ENCODE results near the gene TMEM119.
A peak's percentile ranks its signal among the peaks of the same experiment; 100 is the strongest.

Gene TMEM119

DNA sequence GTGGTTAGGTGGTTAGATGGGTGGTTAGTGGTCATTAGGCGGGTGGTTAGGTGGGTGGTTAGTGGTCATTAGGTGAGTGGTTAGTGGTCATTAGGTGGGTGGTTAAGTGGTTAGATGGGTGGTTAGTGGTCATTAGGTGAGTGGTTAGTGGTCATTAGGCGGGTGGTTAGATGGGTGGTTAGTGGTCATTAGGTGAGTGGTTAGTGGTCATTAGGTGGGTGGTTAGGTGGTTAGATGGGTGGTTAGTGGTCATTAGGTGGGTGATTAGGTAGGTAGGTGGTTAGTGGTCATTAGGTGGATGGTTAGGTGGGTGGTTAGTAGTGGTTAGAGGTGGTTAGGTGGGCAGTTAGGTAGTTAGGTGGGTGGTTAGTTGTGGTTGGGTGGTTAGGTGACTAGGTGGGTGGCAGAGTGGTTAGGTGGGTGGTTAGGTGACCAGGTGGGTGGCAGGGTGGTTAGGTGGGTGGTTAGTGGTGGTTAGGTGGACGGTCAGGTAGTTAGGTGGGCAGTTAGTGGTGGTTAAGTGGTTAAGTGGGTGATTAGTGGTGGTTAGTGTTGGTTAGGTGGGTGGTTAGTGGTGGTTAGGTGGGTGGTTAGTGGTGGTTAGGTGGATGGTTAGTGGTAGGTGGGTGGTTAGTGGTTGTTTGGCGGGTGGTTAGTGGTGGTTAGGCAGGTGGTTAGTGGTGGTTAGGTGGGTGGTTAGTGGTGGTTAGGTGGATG is 8.0 kb upstream of the TMEM119 start:
- DNase-seq (ENCODE audit: low read depth) = no peak
- TF ChIP-seq, protein P1, sequence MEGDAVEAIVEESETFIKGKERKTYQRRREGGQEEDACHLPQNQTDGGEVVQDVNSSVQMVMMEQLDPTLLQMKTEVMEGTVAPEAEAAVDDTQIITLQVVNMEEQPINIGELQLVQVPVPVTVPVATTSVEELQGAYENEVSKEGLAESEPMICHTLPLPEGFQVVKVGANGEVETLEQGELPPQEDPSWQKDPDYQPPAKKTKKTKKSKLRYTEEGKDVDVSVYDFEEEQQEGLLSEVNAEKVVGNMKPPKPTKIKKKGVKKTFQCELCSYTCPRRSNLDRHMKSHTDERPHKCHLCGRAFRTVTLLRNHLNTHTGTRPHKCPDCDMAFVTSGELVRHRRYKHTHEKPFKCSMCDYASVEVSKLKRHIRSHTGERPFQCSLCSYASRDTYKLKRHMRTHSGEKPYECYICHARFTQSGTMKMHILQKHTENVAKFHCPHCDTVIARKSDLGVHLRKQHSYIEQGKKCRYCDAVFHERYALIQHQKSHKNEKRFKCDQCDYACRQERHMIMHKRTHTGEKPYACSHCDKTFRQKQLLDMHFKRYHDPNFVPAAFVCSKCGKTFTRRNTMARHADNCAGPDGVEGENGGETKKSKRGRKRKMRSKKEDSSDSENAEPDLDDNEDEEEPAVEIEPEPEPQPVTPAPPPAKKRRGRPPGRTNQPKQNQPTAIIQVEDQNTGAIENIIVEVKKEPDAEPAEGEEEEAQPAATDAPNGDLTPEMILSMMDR (conservative IDR thresholded peaks at IDR 0.05; ENCODE audit: control insufficient read depth, insufficient read depth, low read depth, low read length) = no peak
- H3K4me3 ChIP-seq (ENCODE audit: control insufficient read depth, low read depth, low read length) = no peak overlapping the region

DNA sequence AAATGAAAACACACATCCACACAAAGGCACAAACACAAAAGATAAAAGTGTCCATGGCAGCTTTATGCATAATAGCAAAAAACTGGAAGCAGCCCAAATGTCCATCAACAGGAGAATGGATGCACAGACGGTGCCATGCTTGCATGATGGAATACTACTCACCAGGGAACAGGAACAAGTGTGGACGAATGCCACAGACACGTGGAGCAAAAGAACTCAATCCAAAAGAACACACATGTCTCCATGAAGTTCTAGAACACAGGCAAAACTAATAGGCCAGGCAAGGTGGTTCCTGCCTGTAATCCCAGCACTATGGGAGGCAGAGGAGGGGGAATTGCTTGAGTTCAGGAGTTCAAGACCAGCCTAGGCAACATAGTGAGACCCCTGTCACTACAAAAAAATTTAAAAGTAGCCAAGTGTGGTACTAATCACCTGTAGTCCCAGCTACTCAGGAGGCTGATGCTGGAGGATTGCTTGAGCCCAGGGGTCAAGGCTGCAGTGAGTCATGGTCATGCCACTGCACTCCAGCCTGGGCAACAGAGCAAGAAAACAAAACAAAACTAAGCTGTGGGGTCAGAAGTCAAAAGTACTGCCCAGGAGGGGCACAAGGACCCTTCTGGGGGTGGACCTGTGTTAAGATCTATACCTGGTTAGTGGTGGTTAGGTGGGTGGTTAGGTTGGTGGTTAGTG is 7.3 kb upstream of the TMEM119 start:
- TF ChIP-seq, protein P1 (conservative IDR thresholded peaks at IDR 0.05; ENCODE audit: control insufficient read depth, insufficient read depth, low read depth, low read length) = no peak
- no peak overlapping the region for H3K4me3 ChIP-seq (ENCODE audit: control insufficient read depth, low read depth, low read length)
- peak; percentile 51 for DNase-seq (ENCODE audit: low read depth)

DNA sequence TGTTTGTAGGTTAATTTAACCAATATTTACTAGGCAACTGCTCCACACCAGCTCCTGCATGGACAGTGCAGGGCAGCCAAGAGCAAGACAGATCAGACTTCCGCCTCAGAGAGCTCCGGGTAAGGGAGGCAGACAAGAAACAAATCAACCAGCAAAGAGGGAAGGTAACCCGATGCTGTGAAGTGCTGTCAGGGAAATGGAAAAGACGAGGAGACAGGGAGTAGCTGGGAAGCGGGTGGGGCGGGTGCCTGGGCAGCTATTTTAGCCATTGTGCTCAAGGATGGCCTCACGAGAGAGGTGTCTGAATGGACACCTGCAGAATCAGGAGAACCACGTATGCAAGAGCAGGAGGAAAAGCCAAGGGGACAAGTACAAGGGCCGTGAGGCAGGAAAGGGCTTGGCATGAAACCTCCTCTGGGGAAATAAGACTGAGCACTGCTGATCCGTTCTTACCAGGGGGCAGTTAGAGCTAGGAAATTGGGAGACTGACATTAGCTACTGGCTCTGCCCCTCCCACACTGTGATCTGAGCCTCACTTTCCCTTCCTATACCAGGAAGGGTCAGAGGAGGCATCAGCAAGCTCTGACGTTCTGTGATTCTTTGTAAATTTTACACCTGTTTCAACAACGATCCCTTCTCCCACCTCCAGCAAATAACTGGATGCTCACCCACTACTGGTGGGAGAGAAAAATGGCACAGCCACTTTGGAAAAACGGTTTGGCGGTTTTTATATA is 6.5 kb upstream of the TMEM119 start:
- H3K4me3 ChIP-seq (ENCODE audit: control insufficient read depth, low read depth, low read length) = no peak overlapping the region
- TF ChIP-seq, protein P1 (conservative IDR thresholded peaks at IDR 0.05; ENCODE audit: control insufficient read depth, insufficient read depth, low read depth, low read length) = no peak
- no peak for DNase-seq (ENCODE audit: low read depth)

DNA sequence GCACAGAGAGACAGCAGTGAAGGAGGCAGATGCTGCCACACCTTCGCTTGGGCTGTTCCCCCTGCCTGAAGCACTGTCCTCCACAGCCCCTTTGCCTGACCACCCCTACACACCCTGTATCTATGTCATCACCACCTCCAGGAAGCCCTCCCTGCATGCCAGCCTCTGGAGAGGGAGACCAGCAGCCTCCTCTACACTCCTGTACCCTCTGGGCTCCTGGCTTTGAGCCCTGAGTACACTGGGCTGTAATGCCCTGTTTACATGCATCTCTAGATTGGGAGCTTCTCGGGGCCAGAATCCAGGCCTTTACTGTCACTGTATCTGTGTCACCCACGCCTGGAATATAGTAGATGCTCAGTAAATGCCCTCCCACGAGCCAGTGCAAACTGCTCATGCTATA is 5.9 kb upstream of the TMEM119 start:
- DNase-seq (ENCODE audit: low read depth) = no peak
- H3K4me3 ChIP-seq (ENCODE audit: control insufficient read depth, low read depth, low read length) = no peak overlapping the region
- TF ChIP-seq, protein P1 (conservative IDR thresholded peaks at IDR 0.05; ENCODE audit: control insufficient read depth, insufficient read depth, low read depth, low read length) = no peak

DNA sequence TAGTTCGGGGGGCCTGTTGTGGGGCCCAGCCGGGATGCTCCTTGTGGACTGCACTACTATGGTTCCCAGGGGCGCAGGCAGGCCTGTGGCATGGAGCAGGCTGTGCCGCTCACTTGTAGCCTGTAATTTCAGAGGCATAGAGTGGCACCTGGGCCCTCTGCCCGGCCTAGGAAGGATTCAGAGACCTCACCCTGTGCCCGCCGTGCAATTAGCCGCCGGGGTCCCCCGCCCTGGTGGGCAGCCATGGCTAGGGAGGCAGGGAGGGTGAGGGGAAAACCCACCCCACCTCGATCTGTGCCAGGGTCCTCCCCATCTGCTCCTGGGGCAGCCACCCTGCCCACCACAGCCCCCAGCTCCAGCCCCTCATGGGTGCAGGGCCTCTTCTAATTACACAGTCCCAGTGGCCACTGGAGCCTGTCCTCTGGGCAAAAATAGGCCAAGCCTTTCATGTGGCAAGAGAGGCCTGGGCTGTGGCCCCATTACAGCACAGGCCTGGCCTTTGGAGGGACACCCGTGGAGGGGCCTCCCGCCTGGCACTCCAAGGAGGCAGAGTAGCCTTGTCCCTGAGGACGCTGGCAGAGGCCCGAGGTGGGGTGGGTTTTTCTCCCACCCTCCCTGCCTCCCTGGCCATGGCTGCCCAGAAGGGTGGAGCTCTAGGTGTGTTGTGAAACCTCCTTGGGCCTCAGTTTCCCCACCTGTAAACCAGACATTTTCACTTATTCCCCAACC is 5.3 kb upstream of the TMEM119 start:
- TF ChIP-seq, protein P1 (conservative IDR thresholded peaks at IDR 0.05; ENCODE audit: control insufficient read depth, insufficient read depth, low read depth, low read length) = no peak
- H3K4me3 ChIP-seq (ENCODE audit: control insufficient read depth, low read depth, low read length) = no peak overlapping the region
- no peak for DNase-seq (ENCODE audit: low read depth)

DNA sequence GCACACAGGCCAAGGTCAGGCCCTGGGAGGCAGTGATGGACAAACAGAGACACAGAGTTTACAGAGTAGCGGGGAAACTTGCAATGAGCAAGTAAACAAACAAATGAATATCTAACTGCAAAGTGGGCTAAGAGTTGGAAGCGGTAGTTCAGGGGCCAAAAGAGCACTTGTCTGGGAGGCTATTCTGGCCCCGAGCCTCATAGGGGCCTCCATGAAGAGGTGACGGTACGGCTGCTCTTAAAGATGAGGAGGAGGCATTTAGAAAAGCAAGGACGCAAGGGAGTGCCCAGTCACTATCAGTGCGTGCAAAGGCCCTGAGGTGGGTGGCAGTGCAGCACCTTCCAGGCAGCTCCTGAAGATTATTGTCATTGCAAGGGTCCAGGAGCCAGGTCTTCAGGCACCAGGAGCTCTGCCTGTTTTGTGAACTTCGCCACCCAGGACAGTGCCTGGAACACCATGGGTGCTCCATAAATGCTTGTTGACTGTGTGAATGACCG is 4.4 kb upstream of the TMEM119 start:
- H3K4me3 ChIP-seq (ENCODE audit: control insufficient read depth, low read depth, low read length) = no peak overlapping the region
- TF ChIP-seq, protein P1 (conservative IDR thresholded peaks at IDR 0.05; ENCODE audit: control insufficient read depth, insufficient read depth, low read depth, low read length) = no peak
- no peak for DNase-seq (ENCODE audit: low read depth)

Measured in fibroblast of mammary gland (primary cell).